CD1c-positive myeloid dendritic cell (primary cell): ENCODE data around the gene TDRD7.
"Not testable (repeated sequence)": the region's sequence is repeated elsewhere in the genome, so short reads cannot be mapped to it uniquely, and the experiment has no call there.

Experiments
- DNase-seq: peaks from one replicate; pipeline ENCODE4 v3.0.0-alpha.2; 2016; ENCODE audit errors: extremely low spot score

The TDRD7 gene

GRCh38 chr9:97425336-97425972 is 13.6 kb downstream of the TDRD7 start:
- no peak for DNase-seq

- no peak for DNase-seq
These were observed 14.1 kb downstream of the TDRD7 start for GRCh38 chr9:97425973-97426336.

- DNase-seq = no peak
These were observed 16.0 kb downstream of the TDRD7 start for GRCh38 chr9:97427885-97428284.

GRCh38 chr9:97430316-97431043 is 18.6 kb downstream of the TDRD7 start:
- DNase-seq = no peak

DNA sequence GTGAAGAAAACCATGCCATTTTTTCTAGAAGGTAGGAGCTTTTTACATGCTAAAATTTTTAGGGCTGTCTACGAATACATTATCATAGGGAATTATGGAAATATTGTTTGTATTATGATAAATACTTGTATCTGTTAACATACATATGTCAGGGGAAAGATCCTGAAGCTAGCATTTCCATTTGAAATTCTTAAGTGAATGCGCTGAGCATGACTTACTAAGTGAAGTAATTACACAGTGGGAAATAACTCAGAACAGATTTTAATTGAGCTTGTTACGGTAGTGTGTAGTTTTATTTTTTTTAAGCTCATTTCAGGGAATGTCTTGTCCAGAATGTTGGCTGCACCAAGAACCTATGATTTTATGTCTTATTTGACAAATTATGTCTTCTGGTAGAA is 19.1 kb downstream of the TDRD7 start:
- DNase-seq = no peak

GRCh38 chr9:97431549-97432143 is 19.8 kb downstream of the TDRD7 start:
- no peak for DNase-seq

DNA sequence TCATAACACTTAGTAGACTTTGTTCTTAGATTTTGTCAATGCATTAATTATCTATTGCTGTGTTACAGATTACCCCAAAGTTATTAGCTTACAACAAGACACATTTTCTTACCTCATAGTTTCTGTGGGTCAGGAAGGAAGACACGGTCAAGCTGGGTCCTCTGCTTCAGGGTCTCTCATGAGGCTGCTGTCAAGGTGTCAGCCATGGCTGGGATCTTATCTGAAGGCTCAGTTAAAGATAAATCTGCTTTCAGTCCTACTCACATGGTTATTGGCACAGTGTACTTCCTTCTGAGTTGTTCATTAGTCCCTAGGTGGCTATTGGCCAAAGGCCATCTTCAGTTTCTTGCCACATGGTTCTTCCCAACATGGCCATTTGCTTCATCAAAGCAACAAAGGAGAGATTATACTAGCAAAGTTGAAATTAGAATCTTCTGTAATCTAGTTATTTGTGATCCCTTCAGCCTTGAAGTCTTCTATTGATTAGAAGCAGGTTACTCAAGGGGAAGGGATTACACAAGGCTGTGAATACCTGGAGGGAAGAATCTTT is 25.2 kb downstream of the TDRD7 start:
- no peak for DNase-seq

DNA sequence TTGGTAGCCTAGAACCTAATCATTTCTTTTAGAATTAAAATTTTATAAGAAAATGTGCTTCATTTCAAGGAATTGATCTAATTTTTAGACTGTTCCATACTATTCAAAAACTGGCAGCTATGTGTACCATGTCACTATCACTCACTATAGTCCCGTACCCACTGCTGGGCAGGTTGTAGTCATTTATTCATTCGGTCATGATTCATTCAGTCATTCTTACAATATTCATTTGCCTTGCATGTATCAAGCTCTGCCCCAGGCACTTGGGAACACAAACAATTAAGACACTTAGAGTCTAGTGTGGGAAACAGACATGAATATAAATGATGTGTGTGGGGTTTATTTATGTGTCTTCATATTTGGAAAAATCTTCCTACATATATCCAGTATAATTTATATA is 26.4 kb downstream of the TDRD7 start:
- DNase-seq = no peak

GRCh38 chr9:97438666-97439065 is 26.8 kb downstream of the TDRD7 start:
- no peak for DNase-seq

- no peak for DNase-seq
These were observed 28.3 kb downstream of the TDRD7 start for GRCh38 chr9:97440160-97440559.

DNA sequence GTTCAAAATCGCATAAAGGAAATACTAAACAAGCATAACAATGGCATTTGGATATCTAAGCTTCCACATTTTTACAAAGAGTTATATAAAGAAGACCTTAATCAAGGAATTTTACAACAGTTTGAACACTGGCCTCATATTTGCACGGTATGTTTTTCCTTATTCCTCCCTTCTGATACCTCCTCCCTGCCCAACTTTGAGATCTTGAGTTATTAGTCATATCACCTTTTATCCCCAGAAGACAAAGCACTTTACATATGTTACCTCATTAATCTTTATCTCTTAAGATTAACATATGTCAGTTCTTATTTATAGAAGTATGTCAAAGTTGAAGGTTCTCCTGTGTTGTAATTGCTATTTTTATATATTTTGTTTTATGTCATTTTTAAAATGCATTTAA is 29.8 kb downstream of the TDRD7 start:
- DNase-seq = no peak

DNA sequence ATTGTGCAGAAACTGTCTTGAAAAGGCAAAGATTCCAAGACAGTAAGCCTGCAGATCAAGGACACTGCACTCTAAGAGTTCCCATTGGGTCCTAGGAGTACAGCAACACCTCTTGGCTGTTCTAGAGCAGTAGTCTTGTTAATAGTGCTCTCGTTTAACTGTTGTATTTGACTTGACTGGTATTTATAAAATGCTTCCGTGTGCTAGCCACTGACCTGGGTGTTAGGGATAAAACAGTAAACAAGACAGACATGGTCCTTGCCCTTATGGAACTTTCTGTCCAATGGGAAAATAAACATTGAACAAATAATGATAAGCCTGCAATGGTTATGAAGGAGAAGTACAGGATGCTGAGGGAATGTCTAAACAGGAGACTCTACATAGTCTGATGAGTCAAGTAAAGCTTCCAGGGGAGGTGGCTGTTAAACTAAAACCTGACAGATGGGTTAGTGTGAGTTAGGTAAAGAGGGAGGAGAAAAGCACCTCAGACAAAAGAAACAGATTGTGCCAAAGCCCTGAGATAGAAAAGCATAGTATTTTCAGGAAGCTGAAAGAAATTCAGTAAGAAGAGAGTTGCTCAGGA is 33.3 kb downstream of the TDRD7 start:
- DNase-seq = no peak

GRCh38 chr9:97447001-97447400 is 35.1 kb downstream of the TDRD7 start:
- peak; percentile 26 for DNase-seq

DNA sequence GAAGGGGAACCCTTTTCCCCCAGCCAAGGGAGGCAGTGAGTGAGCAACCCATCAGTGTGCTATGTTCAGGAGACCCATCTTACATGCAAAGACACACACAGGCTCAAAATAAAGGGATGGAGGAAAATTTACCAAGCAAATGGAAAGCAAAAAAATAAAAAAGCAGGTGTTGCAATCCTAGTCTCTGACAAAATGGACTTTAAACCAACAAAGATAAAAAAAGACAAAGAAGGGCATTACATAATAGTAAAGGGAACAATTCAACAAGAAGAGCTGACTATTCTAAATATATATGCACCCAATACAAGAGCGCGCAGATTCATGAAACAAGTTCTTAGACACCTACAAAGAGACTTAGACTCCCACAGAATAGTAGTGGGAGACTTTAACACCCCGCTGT is 41.7 kb downstream of the TDRD7 start:
- DNase-seq = not testable (repeated sequence)

DNA sequence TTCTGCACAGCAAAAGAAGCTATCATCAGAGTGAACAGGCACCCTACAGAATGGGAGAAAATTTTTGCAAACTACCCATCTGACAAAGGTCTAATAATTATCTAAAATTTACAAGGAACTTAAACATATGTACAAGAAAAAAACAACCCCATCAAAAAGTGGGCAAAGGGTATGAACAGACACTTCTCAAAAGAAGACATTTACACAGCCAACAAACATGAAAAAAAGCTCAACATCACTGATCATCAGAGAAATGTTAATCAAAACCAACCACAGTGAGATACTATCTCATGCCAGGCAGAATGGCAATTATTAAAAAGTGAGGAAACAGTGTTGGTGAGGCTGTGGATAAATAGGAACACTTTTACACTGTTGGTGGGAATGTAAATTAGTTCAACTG is 44.9 kb downstream of the TDRD7 start:
- DNase-seq = not testable (repeated sequence)

GRCh38 chr9:97459326-97459725 is 47.4 kb downstream of the TDRD7 start:
- DNase-seq = no peak

GRCh38 chr9:97462159-97462558 is 50.3 kb downstream of the TDRD7 start:
- DNase-seq = no peak

DNA sequence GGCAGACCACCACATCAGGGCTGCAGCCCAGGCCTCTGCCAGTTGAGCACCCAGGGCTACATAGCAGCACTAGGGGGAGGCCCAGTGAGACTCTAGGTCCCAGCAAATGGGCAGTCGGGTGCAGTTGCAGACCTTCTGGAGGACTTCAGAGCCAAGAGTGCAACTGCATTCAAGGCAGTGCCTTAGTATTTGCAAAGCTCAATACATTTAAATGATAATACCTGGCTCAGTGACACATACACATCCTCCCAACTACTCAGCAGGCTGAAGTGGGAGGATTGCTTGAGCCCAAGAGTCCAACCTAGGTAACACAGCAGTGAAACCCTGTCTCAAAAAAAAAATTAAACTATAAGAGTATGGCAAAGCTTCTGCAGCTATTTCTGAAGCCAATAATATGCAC is 51.0 kb downstream of the TDRD7 start:
- no peak for DNase-seq

DNA sequence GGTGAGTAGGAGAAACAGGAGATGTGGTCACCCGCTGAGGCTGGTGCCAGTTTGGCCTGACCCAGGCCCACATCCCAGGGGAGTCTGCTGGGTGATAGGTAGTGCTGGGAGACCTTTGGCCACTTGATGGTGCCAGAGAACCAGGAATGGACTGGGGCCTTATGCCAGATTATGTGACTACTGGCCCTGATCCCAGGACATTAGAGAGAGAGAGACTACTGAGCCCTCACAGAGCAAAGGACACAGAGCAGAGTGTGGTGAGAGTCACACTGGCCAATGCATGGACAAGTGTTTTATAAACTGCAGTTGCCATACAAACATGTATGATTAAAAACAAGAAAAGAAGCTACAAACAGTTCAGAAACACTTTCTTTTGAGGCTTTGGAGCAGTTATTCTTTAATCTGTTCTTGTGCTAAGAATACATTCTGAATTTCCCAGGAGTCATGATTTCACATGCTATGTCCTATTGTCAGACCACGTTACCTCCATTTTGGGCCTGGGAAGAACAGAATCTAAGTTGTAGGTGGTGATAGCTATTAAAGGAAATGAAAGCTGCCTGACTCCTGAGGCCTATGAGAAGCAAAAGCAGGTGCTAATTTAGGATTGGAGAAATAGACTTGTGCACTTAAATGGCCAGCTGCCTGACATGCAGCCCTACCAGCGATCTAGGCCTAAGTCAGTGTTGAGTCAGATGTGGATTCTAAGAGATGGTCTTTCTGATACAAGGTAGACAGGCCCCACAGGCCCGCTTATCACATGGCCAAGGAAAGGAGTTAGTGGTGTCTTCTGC is 57.0 kb downstream of the TDRD7 start:
- peak; percentile 37 for DNase-seq

GRCh38 chr9:97470076-97470475 is 58.2 kb downstream of the TDRD7 start:
- no peak for DNase-seq

- DNase-seq = no peak
These were observed 61.8 kb downstream of the TDRD7 start for GRCh38 chr9:97473717-97474116.

DNA sequence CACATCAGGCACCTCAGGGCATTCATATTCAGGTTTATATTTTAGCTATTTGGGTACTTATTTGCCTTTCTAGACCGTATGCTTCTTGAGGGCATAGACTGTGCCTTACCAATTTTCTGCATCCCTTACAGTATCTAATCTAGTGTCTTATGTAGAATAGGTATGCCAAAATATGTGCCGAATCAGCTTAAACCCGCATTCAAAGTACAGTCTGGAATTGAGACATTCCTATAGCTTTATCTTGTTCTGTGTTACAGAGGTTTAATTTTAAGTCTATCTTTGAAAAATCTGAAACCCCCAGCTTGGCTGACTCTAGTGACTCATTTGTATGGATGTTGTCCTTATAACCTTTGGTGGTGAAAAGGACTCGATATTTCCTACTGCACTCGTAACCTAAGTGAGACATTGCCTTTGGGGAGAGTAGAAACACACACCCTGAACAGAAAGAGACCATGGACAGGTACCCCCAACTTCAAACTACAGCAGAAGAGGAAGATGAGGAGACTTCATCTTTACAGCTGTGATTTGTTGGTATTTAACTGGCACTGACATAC is 62.6 kb downstream of the TDRD7 start:
- no peak for DNase-seq
